Ovary (tissue), 9 donors: ENCODE data around the gene APC. TPM values are rescaled to one million over a fixed set of nuclear protein-coding genes. Genes with fewer than 3 reads are reported as not detected.

Source experiments
- DNase-seq, 5 donors: peaks; one replicate each; pipeline ENCODE4 v3.0.0-alpha.2; 2019 to 2020
- H3K27ac ChIP-seq, 2 donors: fragments of 200-600 bp; one replicate each; pipeline versions ENCODE4 v1.5.1 to v1.8.0; 2019 to 2022
- H3K27me3 ChIP-seq: fragments of 200-600 bp; one replicate; pipeline ENCODE4 v1.8.0; 2022
- H3K36me3 ChIP-seq: fragments of 200-600 bp; sonication (generic); one replicate; pipeline ENCODE4 v1.5.1; 2019
- H3K4me1 ChIP-seq: one replicate; pipeline ENCODE4 v1.8.1; 2013; ENCODE audit warnings: mild to moderate bottlenecking, moderate library complexity; ENCODE audit not compliant: insufficient read depth
- H3K4me3 ChIP-seq: fragments of 200-600 bp; sonication (generic); one replicate; pipeline ENCODE4 v1.5.1; 2017
- H3K9me3 ChIP-seq, 2 donors: fragments of 200-600 bp in 1 of 2; sonication (generic) in 1 of 2; one replicate each; pipeline versions ENCODE4 v1.5.1 to v1.8.1; 2013 to 2019; ENCODE audit warnings: mild to moderate bottlenecking in 1 of 2, moderate library complexity in 1 of 2
- CTCF ChIP-seq, 3 donors: fragments of 450-650 bp in 2 of 3; fragments of 200-600 bp in 1 of 3; IDR thresholded peaks; one replicate each; pipeline versions ENCODE4 v1.5.1 to v1.8.0; 2016 to 2022; ENCODE audit warnings: antibody characterized with exemption in 3 of 3, mild to moderate bottlenecking in 1 of 3
- EP300 ChIP-seq: sonication (generic); formaldehyde crosslinking; IDR thresholded peaks from one replicate; pipeline ENCODE4 v1.6.1; 2017; ENCODE audit warnings: antibody characterized with exemption
- POLR2A ChIP-seq: fragments of 450-650 bp; IDR thresholded peaks from one replicate; pipeline ENCODE4 v1.6.1; 2017; ENCODE audit warnings: antibody characterized with exemption, mild to moderate bottlenecking, moderate library complexity
- WGBS, 3 donors: extraction: QIAGEN DNeasy Blood & Tissue Kit in 1 of 3; methylation state at CpG; one replicate each; pipeline versions ENCODE4 v1.1.5 to v1.1.7; 2013 to 2017; 5-methylcytosine and 5-hydroxymethylcytosine counted together
- intact Hi-C, 4 donors: fragments of 100-400 bp; cut with DNase I; formaldehyde crosslinking; loops; one replicate each; pipeline versions ENCODE4 v1.11.0 to v1.15.1; 2022 to 2023
- polyA plus RNA-seq, 2 donors: library from polyadenylated mRNA; stranded (reverse); fragments of 200-250 nt in 1 of 2; fragments of 350-450 nt in 1 of 2; fragmentation: Illumina TruSeq in 1 of 2; extraction: RNeasy Lipid Tissue Mini Kit (QIAGEN cat#74804) in 1 of 2; gene quantifications; one replicate each; pipeline ENCODE4 v1.2.3, GENCODE V29; 2013 to 2014
- total RNA-seq, 7 donors: library from RNA; depleted of rRNA in 2 of 7; stranded (reverse); fragments of >200 nt in 2 of 7; fragmentation: NEBNext Ultra II Directional in 3 of 7; extraction: Animal tissue kit (Norgen Biotek cat#: 25700) in 3 of 7; gene quantifications; one replicate each; pipeline versions ENCODE4 v1.1.0 to v1.2.4, GENCODE V29; 2016 to 2023
- donor health status: DM: no; HTN: no; CAD: no; lungs with moderate emphysema.
- donor health status: DM: no; HTN: no; CAD: no.
- donor health status: Bipolar disorder and iron deficiency.
- donor health status: DM: yes; HTN: yes; CAD: no.
- donor health status: DM: no; HTN: no; CAD: no.
- donor health status: DM: yes; HTN: yes; CAD: no.

APC gene
- total and polyA plus RNA-seq, 9 donors = 5.1 to 44.6 (median 33.2) TPM

- Histone ChIP-seq H3K4me1 (no peaks in the 10 kb centered on the region), H3K4me3 (no peak overlapping the region), H3K36me3 (no peaks in the 10 kb centered on the region), H3K9me3 (no peaks in the 10 kb centered on the region), H3K27me3 (no peaks in the 10 kb centered on the region), H3K27ac (no peak overlapping the region)
- TF ChIP-seq POLR2A (no peak), CTCF (IDR thresholded peaks at IDR 0.05) (no peak), EP300 (no peak)
- DNase-seq = no peak
- intact Hi-C loops = no loop called here
- 94 to 97% (median 96%) methylated on average over 13 of the region's 13 CpGs for WGBS, 3 donors
Measured at GRCh38 chr5:112833971-112834370, 96.3 kb downstream of the APC start.

DNA sequence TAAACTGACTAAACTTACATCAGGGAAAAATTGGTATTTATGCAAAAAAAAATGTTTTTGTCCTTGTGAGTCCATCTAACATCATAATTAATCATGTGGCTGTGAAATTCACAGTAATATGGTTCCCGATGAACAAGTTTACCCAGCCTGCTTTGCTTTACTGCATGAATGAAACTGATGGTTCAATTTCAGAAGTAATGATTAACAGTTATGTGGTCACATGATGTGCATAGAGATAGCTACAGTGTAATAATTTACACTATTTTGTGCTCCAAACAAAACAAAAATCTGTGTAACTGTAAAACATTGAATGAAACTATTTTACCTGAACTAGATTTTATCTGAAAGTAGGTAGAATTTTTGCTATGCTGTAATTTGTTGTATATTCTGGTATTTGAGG lies 106.8 kb downstream of the APC start:
- DNase-seq = no peak
- WGBS, 3 donors = 81 to 87% (median 85%) methylated on average over 1 of the region's 1 CpG
- Histone ChIP-seq H3K4me3 (no peak overlapping the region), H3K9me3 (no peaks in the 10 kb centered on the region), H3K36me3 (no peaks in the 10 kb centered on the region), H3K27me3 (no peaks in the 10 kb centered on the region), H3K27ac (no peak overlapping the region), H3K4me1 (no peaks in the 10 kb centered on the region)
- intact Hi-C loops = no loop called here
- TF ChIP-seq POLR2A = no peak
- no peak for TF ChIP-seq EP300
- TF ChIP-seq CTCF (IDR thresholded peaks at IDR 0.05) = no peak

DNA sequence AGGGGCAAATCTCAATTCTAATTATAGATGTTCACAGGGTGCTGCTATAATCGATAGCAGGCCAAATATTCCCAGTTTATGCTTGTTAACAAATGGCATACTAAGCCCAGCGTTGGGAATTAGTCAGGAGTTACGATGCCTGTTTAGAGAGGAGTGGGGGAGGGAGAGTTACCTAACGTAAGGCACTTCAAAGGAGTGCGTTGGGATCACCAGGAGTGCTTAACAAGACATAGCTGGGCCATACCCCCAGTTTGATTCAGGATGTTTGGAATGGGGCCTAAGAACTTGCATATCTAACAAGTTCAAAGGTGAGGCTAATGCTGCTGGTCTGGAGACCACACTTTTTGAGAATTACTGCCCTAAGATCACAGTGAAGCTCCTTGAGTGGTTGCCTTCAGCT lies 108.9 kb downstream of the APC start:
- Histone ChIP-seq H3K9me3 (no peaks in the 10 kb centered on the region), H3K27me3 (no peaks in the 10 kb centered on the region), H3K27ac (no peak overlapping the region), H3K36me3 (no peaks in the 10 kb centered on the region), H3K4me1 (no peaks in the 10 kb centered on the region), H3K4me3 (no peak overlapping the region)
- TF ChIP-seq POLR2A (no peak), EP300 (no peak), CTCF (IDR thresholded peaks at IDR 0.05) (no peak)
- DNase-seq = no peak
- WGBS, 3 donors = 75 to 81% (median 79%) methylated on average over 5 of the region's 5 CpGs
- intact Hi-C loops = no loop called here

DNA sequence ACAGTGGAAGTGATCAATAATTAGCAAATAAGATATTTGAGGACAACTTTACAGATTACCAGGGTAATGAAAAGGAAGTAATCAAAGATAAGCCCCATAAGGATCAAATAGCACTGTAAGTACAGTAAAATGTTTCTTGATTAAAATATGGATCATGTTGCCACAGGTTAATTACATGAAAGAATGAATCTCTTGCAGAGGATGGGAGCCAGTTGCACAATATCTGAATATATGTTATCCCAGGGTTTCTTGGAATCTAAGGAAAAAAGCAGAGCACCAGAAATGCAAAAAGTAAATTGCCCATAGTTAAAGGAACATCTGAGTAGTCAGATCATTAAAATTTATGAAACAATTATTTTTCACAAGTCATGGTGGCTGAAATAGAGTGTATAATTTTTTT lies 109.6 kb downstream of the APC start:
- no peaks in the 10 kb centered on the region for H3K36me3 ChIP-seq
- no peak overlapping the region for H3K27ac ChIP-seq
- H3K27me3 ChIP-seq = no peaks in the 10 kb centered on the region
- no peak for TF ChIP-seq CTCF (IDR thresholded peaks at IDR 0.05)
- TF ChIP-seq POLR2A = no peak
- no peak for TF ChIP-seq EP300
- H3K4me3 ChIP-seq = no peak overlapping the region
- intact Hi-C loops = no loop called here
- H3K4me1 ChIP-seq = no peaks in the 10 kb centered on the region
- no peak for DNase-seq
- H3K9me3 ChIP-seq = no peaks in the 10 kb centered on the region
